GM19240 (cell line): Measurements from ENCODE around the gene PPM1H.
"Not testable (repeated sequence)": the region's sequence is repeated elsewhere in the genome, so short reads cannot be mapped to it uniquely, and the experiment has no call there.

Source experiments
- DNase-seq: peaks from one replicate; pipeline ENCODE4 v3.0.0; 2011; ENCODE audit warnings: low spot score; ENCODE audit not compliant: insufficient read length

The PPM1H gene

GRCh38 chr12:62770381-62770780, 164.6 kb downstream of the PPM1H start:
- no peak for DNase-seq

- no peak for DNase-seq
These were observed 165.8 kb downstream of the PPM1H start for GRCh38 chr12:62769076-62769619.

DNA sequence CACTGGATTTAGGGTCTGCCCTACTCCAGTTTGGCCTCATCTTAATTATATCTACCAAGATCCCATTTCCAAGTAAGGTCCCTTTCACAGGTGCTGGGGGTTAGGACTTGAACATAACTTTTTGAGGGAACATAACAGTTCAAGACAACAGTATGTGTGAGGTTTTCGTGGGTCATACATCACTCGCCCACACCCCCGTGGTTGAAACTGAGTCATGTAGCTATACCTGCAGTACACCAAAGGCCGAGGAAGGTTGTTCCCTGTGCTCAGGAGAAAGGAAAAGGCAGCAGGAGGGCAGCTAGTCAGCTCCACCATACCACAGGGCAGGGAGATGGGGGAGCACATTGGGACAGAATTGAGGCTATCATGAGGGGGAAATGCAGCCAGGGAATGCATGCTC, 167.0 kb downstream of the PPM1H start:
- DNase-seq, result no peak

- no peak for DNase-seq
These were observed 167.5 kb downstream of the PPM1H start for GRCh38 chr12:62767496-62767895.

DNA sequence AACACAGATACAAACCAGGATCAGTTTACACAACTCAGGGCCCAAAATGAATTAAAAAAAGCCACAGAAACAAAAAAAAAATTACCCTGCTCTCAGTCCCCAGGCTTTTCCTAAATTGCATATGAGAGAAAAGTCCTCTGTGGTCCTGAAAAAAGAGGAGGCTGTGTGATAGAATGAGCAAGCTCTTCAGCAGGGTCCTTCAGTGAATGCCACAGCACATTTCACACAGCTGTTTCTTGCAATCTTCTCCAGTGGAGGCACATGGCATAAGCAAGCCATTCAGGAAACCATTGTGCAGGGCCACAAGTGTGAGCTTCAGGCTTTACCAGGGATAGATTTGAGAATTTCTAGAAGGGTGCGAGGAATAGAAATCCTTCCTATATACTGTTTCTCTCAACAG, 168.5 kb downstream of the PPM1H start:
- no peak for DNase-seq

DNA sequence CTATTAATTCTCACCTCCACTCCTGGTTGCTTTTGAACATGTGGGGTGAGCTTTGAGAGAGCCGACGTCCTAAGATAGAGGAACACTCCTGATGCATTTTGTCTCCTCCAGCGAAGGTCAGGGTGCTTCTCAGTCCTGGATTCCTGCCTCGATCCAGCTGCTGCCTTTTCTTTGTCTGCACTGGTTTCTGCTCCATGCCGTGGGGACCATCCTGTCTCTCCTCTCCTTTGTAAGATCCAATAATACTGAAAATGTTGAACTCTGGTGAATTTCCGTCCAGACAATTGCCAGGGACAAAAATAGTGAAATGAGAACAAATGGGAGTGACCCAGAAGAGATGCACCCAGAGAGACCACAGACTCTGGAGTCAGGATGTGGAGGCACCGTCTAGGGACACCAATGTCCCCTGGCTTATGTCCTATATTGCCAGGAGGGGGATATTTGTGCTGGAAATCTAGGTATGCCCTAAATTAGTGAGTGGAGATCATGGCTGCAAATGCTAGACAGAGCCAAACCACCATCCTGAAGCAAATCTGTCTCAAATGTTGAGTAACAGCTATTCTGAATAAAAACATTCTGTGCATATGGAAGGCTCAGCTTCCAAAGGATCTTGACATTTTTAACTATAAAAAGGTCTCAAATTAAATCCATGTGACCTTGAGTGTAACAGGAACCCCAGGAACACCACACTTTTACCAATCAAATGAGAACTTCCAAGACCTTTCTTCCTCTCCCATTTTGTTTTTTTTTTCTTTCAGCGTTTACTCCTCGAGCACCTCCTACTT, 170.9 kb downstream of the PPM1H start:
- no peak for DNase-seq

- no peak for DNase-seq
These were observed 171.6 kb downstream of the PPM1H start for GRCh38 chr12:62763312-62763711.

DNA sequence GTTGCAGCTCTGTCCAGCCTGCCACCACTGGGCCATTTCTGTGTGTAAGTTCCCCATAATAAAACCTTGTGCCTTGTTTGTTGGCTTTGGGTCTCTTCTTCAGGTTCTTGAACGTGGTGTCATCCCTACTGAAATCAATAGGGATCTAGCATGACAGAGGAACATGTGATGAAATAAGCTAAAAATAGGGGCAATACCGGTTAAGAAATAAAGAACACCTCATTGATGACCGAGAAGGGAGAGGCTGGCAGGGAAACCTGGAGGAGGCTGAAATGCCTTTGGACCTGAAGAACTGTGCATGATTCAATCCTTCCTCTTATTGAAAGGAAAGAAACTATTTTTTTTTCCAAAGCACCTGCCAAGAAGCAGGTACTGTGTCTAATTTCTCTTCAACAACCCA, 172.3 kb downstream of the PPM1H start:
- DNase-seq, result no peak

GRCh38 chr12:62761658-62762057, 173.3 kb downstream of the PPM1H start:
- no peak for DNase-seq

DNA sequence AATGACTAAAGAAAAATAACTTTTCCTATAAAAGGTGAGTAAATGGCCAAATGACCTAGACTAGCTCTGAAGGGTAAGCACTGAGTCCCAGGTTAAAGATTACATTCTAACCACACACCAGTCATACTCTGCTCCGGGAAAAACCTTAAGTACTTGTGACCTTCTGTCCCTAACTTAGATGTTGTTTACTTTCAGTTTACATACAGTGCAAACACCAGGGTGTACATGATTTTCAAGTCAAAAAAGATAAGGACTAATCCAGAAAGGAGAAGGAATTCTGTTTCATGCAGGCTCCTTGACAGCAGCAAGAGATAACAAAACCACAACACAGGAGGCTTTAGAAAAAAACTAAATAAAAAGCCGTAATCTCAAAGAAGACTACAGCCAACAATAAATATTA, 174.2 kb downstream of the PPM1H start:
- no peak for DNase-seq

DNA sequence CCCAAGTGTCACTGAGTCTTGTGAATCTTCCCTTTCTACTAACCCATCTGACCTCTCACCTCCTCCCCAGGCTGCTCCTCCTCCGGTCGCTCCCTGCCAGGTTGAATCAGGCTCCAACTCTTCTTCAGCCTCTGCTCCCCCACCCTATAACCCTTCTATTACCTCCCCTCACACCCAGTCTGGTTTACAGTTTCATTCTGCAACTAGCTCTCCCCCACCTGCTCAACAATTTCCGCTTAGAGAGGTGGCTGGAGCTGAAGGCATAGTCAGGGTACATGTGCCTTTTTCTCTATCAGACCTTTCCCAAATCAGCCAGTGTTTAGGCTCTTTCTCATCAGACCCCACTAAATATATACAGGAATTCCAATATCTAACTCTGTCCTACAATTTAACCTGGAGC, 174.6 kb downstream of the PPM1H start:
- not testable (repeated sequence) for DNase-seq

- DNase-seq, result no peak
These were observed 176.7 kb downstream of the PPM1H start for GRCh38 chr12:62758216-62758615.

GRCh38 chr12:62757048-62757447, 177.9 kb downstream of the PPM1H start:
- no peak for DNase-seq

DNA sequence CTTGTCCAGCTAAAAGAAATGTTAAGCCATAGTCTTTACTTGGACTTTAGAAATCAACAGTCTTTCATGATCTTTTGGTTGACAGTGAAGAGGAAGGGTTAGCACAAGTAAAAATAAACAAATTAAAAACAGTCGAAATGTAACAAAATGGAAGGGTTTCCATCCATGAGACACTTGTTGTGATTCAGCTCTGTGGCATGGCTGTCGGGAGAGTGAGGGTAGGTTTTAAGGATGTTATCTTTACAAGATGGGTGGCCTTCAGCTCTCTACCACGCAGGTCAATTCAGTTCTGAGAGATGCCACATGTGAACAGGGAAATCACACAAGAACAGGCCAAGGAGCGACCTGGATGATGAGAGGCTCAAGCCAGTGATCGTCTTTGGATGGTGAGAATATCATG, 180.2 kb downstream of the PPM1H start:
- no peak for DNase-seq

- DNase-seq, result no peak
These were observed 183.2 kb downstream of the PPM1H start for GRCh38 chr12:62751810-62752155.

DNA sequence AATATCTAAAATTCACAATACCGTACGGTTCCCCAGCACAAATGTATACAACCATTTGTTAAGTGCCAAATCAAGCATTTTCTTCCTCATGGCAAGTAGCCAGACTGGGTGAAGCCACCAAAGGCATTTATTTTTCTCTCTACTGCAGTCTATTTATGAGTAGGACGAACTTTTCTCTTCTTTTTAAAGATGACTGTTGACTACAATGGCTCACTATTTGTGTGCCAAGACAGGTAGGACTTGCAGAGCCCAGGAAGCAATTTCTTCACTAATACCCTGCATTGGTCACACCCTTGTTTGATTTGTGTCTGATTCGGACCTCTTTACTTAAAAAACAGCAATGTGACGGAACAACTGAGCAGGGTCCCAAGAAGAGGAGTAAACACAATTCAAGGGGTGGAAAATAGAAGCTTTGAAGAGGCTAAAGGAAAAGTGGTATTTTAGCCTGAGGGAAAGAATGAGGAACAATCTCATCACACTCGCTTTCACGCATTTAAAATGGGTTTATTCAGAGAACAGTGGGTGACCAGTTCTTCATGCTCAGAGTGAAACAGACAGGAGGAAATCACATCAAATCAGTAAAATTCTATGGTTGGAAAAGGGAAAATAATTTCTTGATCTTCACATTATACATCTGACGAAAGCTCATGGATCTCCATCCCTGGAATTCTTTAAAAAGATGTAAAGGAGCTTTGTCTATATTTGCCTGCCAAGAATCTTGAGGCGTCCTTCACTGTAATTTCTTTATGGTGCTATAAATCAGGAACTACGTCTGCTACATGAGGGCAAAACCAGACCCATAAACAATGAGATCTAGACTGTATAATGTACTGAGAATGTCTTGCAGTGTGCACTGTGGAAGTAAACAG, 183.8 kb downstream of the PPM1H start:
- DNase-seq, result no peak

DNA sequence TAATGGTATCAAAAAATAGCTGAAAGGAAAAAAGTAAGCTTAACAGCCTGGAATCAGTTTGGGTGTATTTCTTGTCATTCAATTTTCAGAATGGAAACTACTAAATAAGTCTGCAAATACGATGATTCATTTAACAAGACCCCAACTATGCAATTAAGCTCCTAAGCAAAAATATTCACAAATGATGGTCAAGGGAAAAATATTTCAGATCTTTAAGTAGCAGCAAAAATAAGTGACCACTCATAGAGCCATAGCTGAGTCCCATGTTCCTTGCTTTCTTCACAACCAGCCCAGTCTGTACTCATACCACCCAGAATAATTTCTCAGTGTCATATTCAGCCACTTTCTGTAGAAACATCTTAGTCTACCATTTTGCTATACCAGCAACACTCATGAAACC, 185.4 kb downstream of the PPM1H start:
- DNase-seq, result no peak

- DNase-seq, result no peak
These were observed 185.9 kb downstream of the PPM1H start for GRCh38 chr12:62748941-62749468.

- DNase-seq, result no peak
These were observed 190.4 kb downstream of the PPM1H start for GRCh38 chr12:62744551-62744950.

DNA sequence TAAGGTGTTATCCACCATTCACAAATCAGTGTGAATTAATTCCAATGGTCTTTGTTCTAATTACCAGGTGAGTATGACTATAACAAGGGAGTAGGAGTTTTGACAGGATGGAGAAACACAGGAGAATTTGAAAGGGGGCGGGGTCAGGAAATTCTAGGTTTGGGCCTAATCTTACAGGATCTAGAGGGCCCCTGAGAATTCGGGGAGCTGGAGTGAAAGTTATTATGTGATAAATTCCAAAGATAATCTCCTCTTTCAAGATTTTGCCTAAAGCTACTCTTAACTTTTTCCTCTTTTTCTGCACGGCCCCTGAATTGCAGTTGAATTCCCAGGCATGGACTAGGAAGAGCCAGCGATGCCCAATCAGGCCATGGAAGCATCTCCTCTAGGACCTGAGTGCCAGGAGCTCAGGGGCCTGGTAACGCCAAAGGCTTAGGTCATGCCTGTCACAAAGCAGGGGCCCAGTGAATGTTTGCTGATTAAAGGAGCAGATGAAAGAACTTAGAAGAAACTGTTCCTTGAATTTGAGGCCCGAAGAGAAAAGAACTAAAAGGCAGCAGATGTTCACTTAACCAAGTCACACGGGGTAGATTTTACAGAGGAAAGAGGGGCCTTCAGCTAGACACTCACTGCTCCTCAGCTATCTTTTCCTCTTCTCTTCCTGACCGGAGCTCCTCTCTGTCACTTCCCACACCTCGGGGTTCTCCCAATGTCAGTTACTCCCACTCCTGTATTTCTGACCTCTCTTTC, 195.5 kb downstream of the PPM1H start:
- no peak for DNase-seq

GRCh38 chr12:62738616-62739015, 196.3 kb downstream of the PPM1H start:
- no peak for DNase-seq

DNA sequence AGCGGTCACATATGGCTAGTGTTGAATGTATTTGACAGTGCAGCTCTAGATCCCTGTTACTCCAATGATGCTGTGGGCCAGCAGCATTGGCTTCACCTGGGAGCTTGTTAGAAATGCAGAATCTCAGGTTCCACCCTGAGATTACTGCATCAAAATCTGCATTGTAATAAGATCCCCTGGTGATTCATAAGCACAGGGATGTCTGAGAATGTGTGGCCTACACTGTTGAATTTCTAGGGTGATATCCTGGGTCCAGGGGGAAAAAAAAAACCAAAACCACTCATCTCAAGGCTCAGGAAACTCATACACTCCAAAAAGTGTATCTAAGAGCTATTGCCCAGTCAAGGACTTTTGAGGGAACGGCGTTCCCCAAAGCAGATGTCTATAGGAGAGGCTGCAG, 196.8 kb downstream of the PPM1H start:
- DNase-seq, result no peak
